Natural killer cell (primary cell): ENCODE measurements around the gene HSF2BP. TPM values are rescaled to one million over a fixed set of nuclear protein-coding genes. Genes with fewer than 3 reads are reported as not detected.

Experiments
- ATAC-seq, 3 donors: fragments of 150-1000 bp in 2 of 3; fragments of 200-7000 bp in 1 of 3; cut with Tn5 transposase; 1 replicate in 1 of 3; 2 replicates in 2 of 3; pipeline ENCODE4 v1.10.0; 2021; ENCODE audit warnings: mild to moderate bottlenecking in 2 of 3, moderate library complexity in 2 of 3
- DNase-seq, 2 donors: peaks; one replicate each; pipeline versions ENCODE4 v3.0.0 to v3.0.0-alpha.2; 2013 to 2021; ENCODE audit warnings: mixed read lengths in 1 of 2
- H3K27ac ChIP-seq: one replicate; pipeline ENCODE4 v1.5.1; 2013; ENCODE audit warnings: mild to moderate bottlenecking, low read length
- H3K27me3 ChIP-seq: one replicate; pipeline ENCODE4 v1.6.1; 2013; ENCODE audit warnings: low read length; ENCODE audit not compliant: control insufficient read depth, insufficient read depth
- H3K36me3 ChIP-seq: one replicate; pipeline ENCODE4 v1.6.1; 2013; ENCODE audit warnings: low read length; ENCODE audit not compliant: control insufficient read depth, insufficient read depth
- H3K4me1 ChIP-seq: one replicate; pipeline ENCODE4 v1.6.1; 2013; ENCODE audit warnings: low read length; ENCODE audit not compliant: control insufficient read depth, insufficient read depth
- H3K4me3 ChIP-seq: one replicate; pipeline ENCODE4 v1.5.1; 2013; ENCODE audit warnings: low read length
- H3K9me3 ChIP-seq: one replicate; pipeline ENCODE4 v1.6.1; 2013; ENCODE audit warnings: low read length; ENCODE audit not compliant: control insufficient read depth, insufficient read depth
- H3K27ac Mint-ChIP-seq, 2 donors: one replicate each; pipeline ENCODE4 v1.8.0; 2022; ENCODE audit warnings: mild to moderate bottlenecking in 2 of 2, mixed read lengths in 2 of 2, moderate library complexity in 1 of 2
- H3K27me3 Mint-ChIP-seq, 2 donors: one replicate each; pipeline ENCODE4 v1.8.0; 2022; ENCODE audit warnings: low read depth in 2 of 2, mixed read lengths in 2 of 2
- H3K36me3 Mint-ChIP-seq: one replicate; pipeline ENCODE4 v1.8.0; 2022; ENCODE audit warnings: mixed read lengths
- H3K4me1 Mint-ChIP-seq, 2 donors: one replicate each; pipeline ENCODE4 v1.8.0; 2022; ENCODE audit warnings: mixed read lengths in 2 of 2
- H3K4me3 Mint-ChIP-seq: one replicate; pipeline ENCODE4 v1.8.0; 2022; ENCODE audit warnings: mild to moderate bottlenecking, moderate library complexity, mixed read lengths
- H3K9me3 Mint-ChIP-seq, 2 donors: one replicate each; pipeline ENCODE4 v1.8.0; 2022; ENCODE audit warnings: mixed read lengths in 2 of 2
- CTCF ChIP-seq: fragments of 200-600 bp; IDR thresholded peaks from one replicate; pipeline ENCODE4 v1.8.0; 2022; ENCODE audit warnings: antibody characterized with exemption
- WGBS: methylation state at CpG from one replicate; pipeline ENCODE4 v1.1.7; 2013; ENCODE audit warnings: missing lambda C conversion rate; ENCODE audit not compliant: insufficient coverage; 5-methylcytosine and 5-hydroxymethylcytosine counted together
- intact Hi-C: fragments of 100-400 bp; cut with micrococcal nuclease; formaldehyde crosslinking; loops from one replicate; pipeline ENCODE4 v1.14.2; 2022
- total RNA-seq, 4 donors: library from RNA; stranded (reverse); fragments of 120-200 nt in 1 of 4; gene quantifications; one replicate each; pipeline versions ENCODE4 v1.2.3 to v1.2.4, GENCODE V29; 2013 to 2022

The HSF2BP gene
- total RNA-seq, 3 donors from 2014 or later (not counting 1 experiment from before 2014, with no cell fraction given): 0.33 to 0.39 TPM; not detected in 1

- peaks cover 22% of the 10 kb centered on the region for H3K4me1 ChIP-seq
- intact Hi-C loops: loop anchor here (5.0 kb wide), 1 partner anchor 69 kb away; no protein-coding TSS in a partner anchor
- 95% methylated on average over 48 of the region's 48 CpGs for WGBS
- H3K27ac Mint-ChIP-seq: no peak overlapping the region
- no peak for TF ChIP-seq CTCF
- H3K4me3 Mint-ChIP-seq: peak overlapping the region; percentile 9
- DNase-seq (no peak), ATAC-seq (no peak)
- H3K36me3 ChIP-seq: peaks cover 7% of the 10 kb centered on the region
- peaks cover 0 to 4% of the 10 kb centered on the region in 2 donors for H3K27me3 Mint-ChIP-seq
- no peaks in the 10 kb centered on the region for H3K36me3 Mint-ChIP-seq
- H3K4me1 Mint-ChIP-seq: peaks cover 29 to 30% of the 10 kb centered on the region in 2 donors
- H3K27me3 ChIP-seq: no peaks in the 10 kb centered on the region
- no peak overlapping the region for H3K27ac ChIP-seq
- no peaks in the 10 kb centered on the region for H3K9me3 Mint-ChIP-seq
- H3K4me3 ChIP-seq: no peak overlapping the region
- no peaks in the 10 kb centered on the region for H3K9me3 ChIP-seq
Measured at GRCh38 chr21:43658088-43658741, 1.1 kb downstream of the HSF2BP start.

GRCh38 chr21:43657355-43658087 lies 1.8 kb downstream of the HSF2BP start:
- Histone ChIP-seq H3K4me3 (no peak overlapping the region), H3K27me3 (no peaks in the 10 kb centered on the region), H3K9me3 (no peaks in the 10 kb centered on the region), H3K36me3 (peaks cover 6% of the 10 kb centered on the region), H3K4me1 (peaks cover 22% of the 10 kb centered on the region), H3K27ac (no peak overlapping the region)
- Mint-ChIP-seq H3K4me1 (peaks cover 29 to 30% of the 10 kb centered on the region in 2 donors), H3K9me3 (no peaks in the 10 kb centered on the region), H3K4me3 (peak overlapping the region; percentile 45), H3K36me3 (no peaks in the 10 kb centered on the region), H3K27ac (peak overlapping the region in 1 of 2 donors; percentile 41), H3K27me3 (peaks cover 0 to 4% of the 10 kb centered on the region in 2 donors)
- intact Hi-C loops: loop anchor here (5.0 kb wide), 1 partner anchor 70 kb away; no protein-coding TSS in a partner anchor
- no peak for TF ChIP-seq CTCF
- 51% methylated on average over 46 of the region's 46 CpGs for WGBS
- DNase-seq (peak in 1 of 2 donors; percentile 22), ATAC-seq (no peak)

- Histone ChIP-seq H3K27ac (no peak overlapping the region), H3K9me3 (no peaks in the 10 kb centered on the region), H3K27me3 (no peaks in the 10 kb centered on the region), H3K4me1 (peaks cover 10% of the 10 kb centered on the region), H3K4me3 (no peak overlapping the region), H3K36me3 (no peaks in the 10 kb centered on the region)
- Mint-ChIP-seq H3K9me3 (no peaks in the 10 kb centered on the region), H3K36me3 (no peaks in the 10 kb centered on the region), H3K27ac (no peak overlapping the region), H3K4me1 (peaks cover 8 to 9% of the 10 kb centered on the region in 2 donors), H3K27me3 (peaks cover 0 to 4% of the 10 kb centered on the region in 2 donors), H3K4me3 (no peak overlapping the region)
- WGBS: 87% methylated on average over 7 of the region's 7 CpGs
- TF ChIP-seq CTCF: no peak
- DNase-seq: no peak
- no peak for ATAC-seq
- intact Hi-C loops: loop anchor here (5.0 kb wide), 1 partner anchor 72 kb away; no protein-coding TSS in a partner anchor
Measured at GRCh38 chr21:43654806-43655489, 4.3 kb downstream of the HSF2BP start.
